ENCODE measurements around the gene CLEC14A. TPM values are rescaled to one million over a fixed set of nuclear protein-coding genes. Genes with fewer than 3 reads are reported as not detected.

Gene CLEC14A
- polyA plus RNA-seq, 1 of the 3 experiments (the other 2 are of a cell fraction) = 0.02 TPM

DNA sequence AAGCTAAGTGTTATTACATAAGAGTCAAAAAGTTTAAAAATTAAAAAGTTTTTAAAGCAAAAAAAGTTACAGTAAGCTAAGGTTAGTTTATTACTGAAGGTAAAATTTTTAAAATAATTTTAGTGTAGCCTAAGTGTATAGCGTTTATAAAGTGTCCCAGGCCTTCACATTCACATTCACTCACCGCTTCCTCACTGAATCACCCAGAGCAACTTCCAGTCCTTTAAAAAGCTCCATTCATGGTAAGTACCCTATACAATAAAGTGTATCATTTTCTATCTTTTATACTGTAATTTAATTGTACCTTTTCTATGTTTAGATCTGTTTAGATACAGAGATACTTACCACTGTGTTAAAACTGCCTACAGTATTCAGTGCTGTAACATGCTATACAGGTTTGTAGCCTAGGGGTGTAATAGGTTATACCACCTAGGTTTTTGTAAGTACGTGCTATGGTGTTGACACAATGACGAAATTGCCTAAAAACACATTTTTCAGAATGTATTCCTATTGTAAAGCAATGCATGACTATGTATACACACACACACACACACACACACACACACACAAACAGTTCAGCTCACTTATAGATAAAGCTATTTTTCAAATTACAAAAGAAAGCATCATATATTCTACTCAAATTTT is 3.7 kb downstream of the CLEC14A start:
- POLR2A ChIA-PET = no interaction called here
- H4K20me1 ChIP-seq (ENCODE audit: insufficient read depth) = no peaks in the 10 kb centered on the region

DNA sequence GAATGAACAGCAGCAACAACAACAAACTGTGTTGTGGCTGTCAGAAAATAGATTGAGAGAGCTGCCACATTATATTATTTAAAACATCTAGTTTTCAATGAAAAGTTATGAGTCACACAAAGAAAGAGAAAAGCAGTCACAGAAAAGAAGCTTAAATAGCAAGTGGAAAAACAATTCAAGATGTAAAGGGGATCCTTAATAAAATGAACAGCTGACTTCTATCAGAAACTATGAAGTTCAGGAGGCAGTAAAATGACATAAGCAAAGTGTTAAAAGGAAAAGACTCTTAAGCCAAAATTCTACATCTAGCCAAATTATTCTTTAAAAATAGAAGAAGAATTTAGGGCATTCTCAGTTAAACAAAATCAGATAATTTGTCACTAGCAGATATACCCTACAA is 5.6 kb downstream of the CLEC14A start:
- H3K9ac ChIP-seq = no peak overlapping the region
- no peaks in the 10 kb centered on the region for H3K4me1 ChIP-seq (ENCODE audit: control insufficient read depth in 1 of 2, insufficient read depth in 2 of 2, low read depth in 1 of 2, low read length in 1 of 2)
- H3K27ac ChIP-seq (ENCODE audit: low read depth in 2 of 2, low read length in 1 of 2) = no peak overlapping the region
- H3K9me3 ChIP-seq = no peaks in the 10 kb centered on the region
- no peak overlapping the region for H3K4me2 ChIP-seq
- H3K79me2 ChIP-seq (ENCODE audit: insufficient read depth) = no peaks in the 10 kb centered on the region
- H3K4me3 ChIP-seq (ENCODE audit: low read depth in 2 of 2, low read length in 1 of 2) = no peak overlapping the region
- TF ChIP-seq PBX3 (IDR thresholded peaks at IDR 0.05) (no peak), YY1 (IDR thresholded peaks at IDR 0.05; ENCODE audit: low read depth) (no peak), GATA2 (CRISPR knock-in tag; IDR thresholded peaks at IDR 0.05) (no peak), NRF1 (IDR thresholded peaks at IDR 0.05; ENCODE audit: low read depth, low read length) (no peak), MEF2A (IDR thresholded peaks at IDR 0.05; ENCODE audit: borderline replicate concordance, low read depth) (no peak), TEAD4 (IDR thresholded peaks at IDR 0.05; ENCODE audit: borderline replicate concordance, insufficient read depth) (no peak), RAD21 (IDR thresholded peaks at IDR 0.05; ENCODE audit: low read length) (no peak)
- TF ChIP-seq, protein P1, sequence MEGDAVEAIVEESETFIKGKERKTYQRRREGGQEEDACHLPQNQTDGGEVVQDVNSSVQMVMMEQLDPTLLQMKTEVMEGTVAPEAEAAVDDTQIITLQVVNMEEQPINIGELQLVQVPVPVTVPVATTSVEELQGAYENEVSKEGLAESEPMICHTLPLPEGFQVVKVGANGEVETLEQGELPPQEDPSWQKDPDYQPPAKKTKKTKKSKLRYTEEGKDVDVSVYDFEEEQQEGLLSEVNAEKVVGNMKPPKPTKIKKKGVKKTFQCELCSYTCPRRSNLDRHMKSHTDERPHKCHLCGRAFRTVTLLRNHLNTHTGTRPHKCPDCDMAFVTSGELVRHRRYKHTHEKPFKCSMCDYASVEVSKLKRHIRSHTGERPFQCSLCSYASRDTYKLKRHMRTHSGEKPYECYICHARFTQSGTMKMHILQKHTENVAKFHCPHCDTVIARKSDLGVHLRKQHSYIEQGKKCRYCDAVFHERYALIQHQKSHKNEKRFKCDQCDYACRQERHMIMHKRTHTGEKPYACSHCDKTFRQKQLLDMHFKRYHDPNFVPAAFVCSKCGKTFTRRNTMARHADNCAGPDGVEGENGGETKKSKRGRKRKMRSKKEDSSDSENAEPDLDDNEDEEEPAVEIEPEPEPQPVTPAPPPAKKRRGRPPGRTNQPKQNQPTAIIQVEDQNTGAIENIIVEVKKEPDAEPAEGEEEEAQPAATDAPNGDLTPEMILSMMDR (IDR thresholded peaks at IDR 0.05) = no peak
- ChIA-PET CTCF (interaction anchor here (1.2 kb wide), 1 partner anchor 25 kb away, joined by 3 read pairs; no protein-coding TSS in a partner anchor), POLR2A (no interaction called here)
- no peak overlapping the region for H2AFZ ChIP-seq (ENCODE audit: low read depth)
- H4K20me1 ChIP-seq (ENCODE audit: insufficient read depth) = no peaks in the 10 kb centered on the region
- H3K36me3 ChIP-seq (replicated peaks in 1 of 2; ENCODE audit: control insufficient read depth in 1 of 2, insufficient read depth in 2 of 2, low read length in 1 of 2) = no peaks in the 10 kb centered on the region
- no peaks in the 10 kb centered on the region; the same call in 1 of the 2 replicates for H3K27me3 ChIP-seq (ENCODE audit: insufficient read depth)
- no peaks in the 10 kb centered on the region for H3K9me2 ChIP-seq
- no peaks in the 10 kb centered on the region for H3F3A ChIP-seq (replicated peaks; ENCODE audit: insufficient read depth)
- no peak for DNase-seq

More for the DNA sequence above, 3.7 kb downstream of the CLEC14A start:
- CTCF ChIA-PET = no interaction called here
- WGBS (ENCODE audit: low lambda C conversion rate) = 22% methylated on average over 4 of the region's 4 CpGs
- TF ChIP-seq RCOR1 (IDR thresholded peaks at IDR 0.05; ENCODE audit: low read length) = no peak
- no peak for TF ChIP-seq CHD2 (IDR thresholded peaks at IDR 0.05; ENCODE audit: low read length, partially characterized antibody)
- TF ChIP-seq RAD21 (IDR thresholded peaks at IDR 0.05; ENCODE audit: low read length) = no peak
- TF ChIP-seq SMC3 (IDR thresholded peaks at IDR 0.05; ENCODE audit: low read depth, low read length) = no peak
- TF ChIP-seq EP300 (IDR thresholded peaks at IDR 0.05; ENCODE audit: borderline replicate concordance in 1 of 2, low read depth in 1 of 2, low read length in 1 of 2) = no peak
- no peak for TF ChIP-seq RXRA (IDR thresholded peaks at IDR 0.05; ENCODE audit: borderline replicate concordance, low read depth)
- TF ChIP-seq RFX5 (IDR thresholded peaks at IDR 0.05; ENCODE audit: low read length) = no peak
- Histone ChIP-seq H3K27ac (ENCODE audit: low read depth in 2 of 2, low read length in 1 of 2) (no peak overlapping the region), H3K9ac (no peak overlapping the region), H2AFZ (ENCODE audit: low read depth) (no peak overlapping the region), H3K9me3 (no peaks in the 10 kb centered on the region), H3K9me2 (no peaks in the 10 kb centered on the region), H3F3A (replicated peaks; ENCODE audit: insufficient read depth) (no peaks in the 10 kb centered on the region), H3K27me3 (ENCODE audit: insufficient read depth) (no peaks in the 10 kb centered on the region; the same call in 1 of the 2 replicates), H3K36me3 (replicated peaks in 1 of 2; ENCODE audit: control insufficient read depth in 1 of 2, insufficient read depth in 2 of 2, low read length in 1 of 2) (no peaks in the 10 kb centered on the region), H3K4me3 (ENCODE audit: low read depth in 2 of 2, low read length in 1 of 2) (no peak overlapping the region), H3K4me1 (ENCODE audit: control insufficient read depth in 1 of 2, insufficient read depth in 2 of 2, low read depth in 1 of 2, low read length in 1 of 2) (no peaks in the 10 kb centered on the region), H3K4me2 (no peak overlapping the region), H3K79me2 (ENCODE audit: insufficient read depth) (no peaks in the 10 kb centered on the region)
- no peak for DNase-seq

All from SK-N-SH (cell line).